ENCODE measurements around the gene MAST2.
"Not testable (repeated sequence)": the region's sequence is repeated elsewhere in the genome, so short reads cannot be mapped to it uniquely, and the experiment has no call there.

MAST2 gene

GRCh38 chr1:45815667-45816458 lies 12.5 kb downstream of the MAST2 start:
- no peak for DNase-seq

DNA sequence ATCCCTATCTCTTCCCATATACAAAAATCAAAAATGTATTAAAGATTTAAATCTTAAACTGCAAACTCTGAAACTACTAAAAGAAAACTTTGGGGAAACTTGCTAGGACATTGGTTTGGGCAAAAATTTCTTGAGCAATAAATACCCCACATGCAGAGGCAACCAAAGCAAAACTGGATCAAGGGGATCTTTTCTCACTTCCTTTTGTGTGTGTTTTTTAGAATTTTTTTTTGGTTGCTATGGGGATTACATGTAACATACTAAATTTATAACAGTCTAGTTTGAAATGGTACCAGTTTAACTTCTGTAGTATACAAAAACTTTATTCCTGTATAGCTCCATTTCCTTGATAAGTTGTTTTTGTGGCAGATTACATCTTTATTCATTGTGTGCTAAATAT lies 16.8 kb downstream of the MAST2 start:
- no peak for DNase-seq

DNA sequence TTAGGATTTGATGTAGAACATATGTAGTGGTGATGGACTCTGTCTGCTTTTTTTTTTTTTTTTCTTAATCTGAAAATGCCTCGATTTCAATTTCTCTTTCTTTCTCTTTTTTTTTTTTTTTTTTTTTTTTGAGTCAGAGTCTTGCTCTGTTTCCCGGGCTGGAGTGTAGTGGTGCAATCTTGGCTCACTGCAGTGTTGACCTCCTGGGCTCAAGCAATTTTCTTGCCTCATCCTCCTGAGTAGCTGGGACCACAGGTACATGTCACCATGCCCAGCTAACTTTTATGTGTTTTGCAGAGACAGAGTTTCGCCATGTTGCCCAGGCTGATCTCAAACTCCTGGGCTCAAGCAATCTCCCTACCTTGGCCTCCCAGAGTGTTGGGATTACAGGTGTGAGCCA lies 17.4 kb downstream of the MAST2 start:
- no peak for DNase-seq

DNA sequence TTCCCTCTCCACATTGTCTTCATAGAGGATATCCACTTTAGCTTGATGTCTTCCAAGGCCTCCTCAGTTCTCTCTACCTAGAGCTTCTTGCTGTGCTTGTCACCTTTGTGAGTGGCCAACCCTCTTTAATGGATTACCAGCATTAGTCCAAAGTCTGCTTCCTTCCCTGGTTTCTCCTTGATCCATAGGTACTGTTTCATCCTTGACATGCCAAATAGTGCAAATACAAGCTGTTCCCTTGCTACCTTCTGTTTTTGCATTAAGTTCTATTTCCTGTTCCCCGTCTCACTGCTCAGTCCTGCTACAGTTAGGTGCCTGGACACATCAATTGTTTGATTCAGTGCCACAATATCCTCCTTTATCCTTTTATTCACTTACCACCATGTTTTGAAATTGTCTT lies 19.2 kb downstream of the MAST2 start:
- no peak for DNase-seq

DNA sequence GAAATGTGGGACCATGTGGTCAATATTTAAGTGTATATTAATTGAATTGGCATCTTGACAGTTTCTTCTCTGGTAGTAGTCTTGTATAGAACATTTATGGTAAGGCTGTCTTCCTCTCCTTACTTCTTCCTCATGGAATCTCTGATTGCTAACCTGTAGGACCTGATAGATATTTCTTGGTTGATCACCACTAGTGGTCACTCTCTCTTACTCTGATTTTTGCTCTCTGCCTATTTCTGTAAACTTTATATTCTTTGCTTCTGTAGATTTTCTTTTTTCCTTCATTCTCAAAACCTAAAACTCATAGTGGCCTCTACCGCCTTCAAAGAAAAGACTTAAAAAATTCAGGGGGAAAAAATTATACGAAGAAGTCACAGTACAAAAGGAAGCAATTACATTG lies 21.2 kb downstream of the MAST2 start:
- DNase-seq = no peak

DNA sequence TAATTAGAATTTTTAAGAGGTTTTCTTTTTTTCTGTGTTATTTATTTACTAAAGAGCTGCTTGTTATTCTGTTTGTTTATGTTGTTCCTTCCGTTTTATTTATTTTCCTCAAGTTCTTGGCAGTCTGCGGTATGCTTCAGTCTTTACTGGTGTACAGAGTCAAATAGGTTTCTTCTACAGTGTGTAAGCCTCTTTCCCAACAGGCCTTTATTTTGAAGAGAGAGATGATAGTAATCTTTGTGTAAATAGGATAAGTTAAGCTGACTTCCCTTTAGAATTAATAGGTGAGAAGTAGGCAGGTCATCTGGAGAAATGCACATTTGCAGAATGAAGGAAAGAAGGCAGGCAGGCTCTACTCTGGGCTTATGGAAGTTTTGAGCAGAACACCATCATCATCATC lies 23.8 kb downstream of the MAST2 start:
- no peak for DNase-seq

GRCh38 chr1:45828841-45829240 lies 25.4 kb downstream of the MAST2 start:
- DNase-seq = no peak

DNA sequence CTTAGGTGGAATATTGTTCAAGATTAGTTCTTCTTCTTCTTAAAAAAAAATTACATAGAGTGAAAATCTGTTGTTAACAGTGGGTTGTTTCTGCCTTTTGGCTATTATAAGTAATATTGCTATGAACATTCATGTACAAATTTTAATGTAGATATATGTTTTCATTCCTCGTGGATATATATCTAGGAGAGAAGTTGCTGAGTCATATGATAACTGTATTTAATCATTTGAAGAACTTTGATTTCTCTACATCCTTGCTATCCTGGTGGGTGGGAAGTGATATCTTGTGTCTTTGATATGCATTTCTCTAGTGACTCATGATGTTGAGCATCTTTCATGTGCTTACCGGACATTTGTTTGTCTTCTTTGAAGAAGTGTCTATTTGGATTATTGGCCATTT lies 29.9 kb downstream of the MAST2 start:
- no peak for DNase-seq

DNA sequence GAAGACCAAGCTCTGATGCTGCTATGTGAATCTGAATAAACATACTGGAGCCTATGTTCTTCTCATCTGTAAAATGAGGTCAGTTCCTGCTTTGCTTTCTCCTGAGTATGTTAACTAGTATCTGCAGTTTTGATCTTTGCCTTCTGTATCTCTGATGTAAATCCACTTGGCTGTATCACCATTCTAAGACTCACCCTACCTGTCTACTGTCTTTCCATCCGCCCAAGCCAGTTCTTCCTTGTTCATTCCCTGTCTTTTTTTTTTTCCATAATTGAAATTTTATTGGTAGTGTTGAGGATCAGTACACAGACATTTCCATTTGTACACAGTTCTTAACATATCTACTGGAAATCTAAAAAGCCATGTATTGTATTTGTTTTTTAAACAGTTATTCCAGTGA lies 31.3 kb downstream of the MAST2 start:
- no peak for DNase-seq

- DNase-seq = no peak
These were observed 33.0 kb downstream of the MAST2 start for GRCh38 chr1:45836451-45836850.

GRCh38 chr1:45836861-45837260 lies 33.4 kb downstream of the MAST2 start:
- DNase-seq = not testable (repeated sequence)

- DNase-seq = not testable (repeated sequence)
These were observed 34.9 kb downstream of the MAST2 start for GRCh38 chr1:45838322-45838721.

GRCh38 chr1:45840704-45841103 lies 37.3 kb downstream of the MAST2 start:
- DNase-seq = no peak

DNA sequence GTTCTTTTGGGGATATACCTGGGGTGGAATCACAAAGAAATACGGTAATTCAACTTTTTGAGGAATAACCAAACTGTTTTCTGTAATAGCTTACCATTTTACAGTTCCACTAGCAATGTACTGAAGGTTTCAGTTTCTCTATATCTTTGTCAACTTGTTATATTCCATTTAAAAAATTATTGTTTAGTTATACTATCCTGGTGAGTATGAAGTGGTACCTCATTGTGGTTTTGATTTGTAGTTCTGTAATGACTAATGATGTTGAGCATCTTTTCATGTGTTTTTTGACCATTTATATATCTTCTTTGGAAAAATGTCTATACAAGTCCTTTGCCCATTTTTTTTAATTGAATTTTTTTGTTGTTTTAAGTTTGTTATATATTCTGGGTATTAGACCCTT lies 39.4 kb downstream of the MAST2 start:
- DNase-seq = no peak

DNA sequence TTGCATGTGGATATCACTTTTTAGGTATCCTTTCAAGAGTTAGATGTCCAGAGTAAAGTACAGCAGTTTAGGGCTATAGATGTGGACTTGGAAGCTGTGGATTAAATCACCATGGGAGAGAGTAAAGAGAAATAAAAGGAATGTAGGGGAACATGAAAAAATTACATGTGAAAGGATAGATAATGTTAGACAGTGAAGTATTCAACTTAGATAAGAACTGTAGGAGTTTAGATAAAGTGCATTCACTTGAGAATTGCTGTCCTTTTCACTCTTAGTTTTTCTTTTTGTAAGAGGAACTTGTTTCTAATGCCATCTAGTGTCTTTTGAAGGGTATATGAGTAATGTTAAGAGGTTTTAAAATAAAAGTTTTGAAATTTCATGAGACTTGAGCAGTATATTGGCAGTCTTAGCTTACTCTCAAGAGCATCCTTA lies 40.1 kb downstream of the MAST2 start:
- no peak for DNase-seq

- DNase-seq = not testable (repeated sequence)
These were observed 40.6 kb downstream of the MAST2 start for GRCh38 chr1:45844000-45844399.

- no peak for DNase-seq
These were observed 43.5 kb downstream of the MAST2 start for GRCh38 chr1:45846931-45847330.

- DNase-seq = no peak
These were observed 44.7 kb downstream of the MAST2 start for GRCh38 chr1:45848097-45848496.

- no peak for DNase-seq
These were observed 45.3 kb downstream of the MAST2 start for GRCh38 chr1:45848714-45849113.

DNA sequence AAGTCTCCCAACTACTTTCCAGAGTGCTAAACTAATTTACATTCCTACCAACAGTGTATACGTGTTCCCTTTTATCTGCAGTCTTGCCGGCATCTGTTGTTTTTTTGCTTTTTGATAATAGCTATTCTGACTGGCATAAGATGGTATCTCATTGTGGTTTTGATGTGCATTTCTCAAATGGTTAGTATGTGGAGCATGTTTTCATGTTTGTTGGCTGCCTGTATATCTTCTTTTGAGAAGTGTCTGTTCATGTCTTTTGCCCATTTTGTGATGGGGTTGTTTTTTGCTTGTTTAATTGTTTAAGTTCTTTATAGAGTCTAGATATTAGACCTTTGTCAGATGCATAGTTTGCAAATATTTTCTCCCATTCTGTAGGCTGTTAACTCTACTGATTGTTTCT lies 46.6 kb downstream of the MAST2 start:
- DNase-seq = no peak

GRCh38 chr1:45854724-45855123 lies 51.3 kb downstream of the MAST2 start:
- DNase-seq = no peak

DNA sequence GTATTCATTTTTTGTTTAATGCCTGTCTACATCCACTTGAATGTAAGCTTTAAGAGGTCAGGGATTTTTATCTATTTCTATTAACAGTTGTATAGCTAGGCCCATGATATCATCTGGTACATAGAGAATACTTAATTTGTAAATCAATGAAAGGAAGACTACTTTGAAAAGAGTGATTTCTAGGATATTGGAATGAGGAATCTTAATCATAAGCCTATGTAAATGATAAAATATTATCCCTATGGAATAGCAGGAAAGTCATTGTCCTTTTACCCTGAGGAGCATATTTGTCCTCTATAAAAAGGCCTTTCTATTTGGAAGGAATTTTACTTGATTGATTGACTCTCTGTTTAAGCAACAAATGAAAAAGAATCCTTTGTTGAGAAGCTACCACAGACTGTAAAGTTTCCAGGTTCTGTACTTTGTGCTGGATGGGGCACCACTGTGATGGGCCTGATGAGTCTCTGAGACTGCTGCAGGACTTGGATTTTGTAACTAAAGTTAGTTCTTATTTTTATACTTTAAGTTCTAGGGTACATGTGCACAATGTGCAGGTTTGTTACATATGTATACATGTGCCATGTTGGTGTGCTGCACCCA lies 53.8 kb downstream of the MAST2 start:
- DNase-seq = no peak

GRCh38 chr1:45857755-45858492 lies 54.5 kb downstream of the MAST2 start:
- DNase-seq = not testable (repeated sequence)

GRCh38 chr1:45859221-45859620 lies 55.8 kb downstream of the MAST2 start:
- no peak for DNase-seq
